GM19397 (cell line): ENCODE measurements around the gene ALG9.

ENCODE experiments used
- ATAC-seq: cut with Tn5 transposase; IDR thresholded peaks from one replicate; pipeline ENCODE4 v1.9.1; 2021; ENCODE audit warnings: mild to moderate bottlenecking, moderate library complexity; ENCODE audit not compliant: unreplicated experiment

ALG9 gene

DNA sequence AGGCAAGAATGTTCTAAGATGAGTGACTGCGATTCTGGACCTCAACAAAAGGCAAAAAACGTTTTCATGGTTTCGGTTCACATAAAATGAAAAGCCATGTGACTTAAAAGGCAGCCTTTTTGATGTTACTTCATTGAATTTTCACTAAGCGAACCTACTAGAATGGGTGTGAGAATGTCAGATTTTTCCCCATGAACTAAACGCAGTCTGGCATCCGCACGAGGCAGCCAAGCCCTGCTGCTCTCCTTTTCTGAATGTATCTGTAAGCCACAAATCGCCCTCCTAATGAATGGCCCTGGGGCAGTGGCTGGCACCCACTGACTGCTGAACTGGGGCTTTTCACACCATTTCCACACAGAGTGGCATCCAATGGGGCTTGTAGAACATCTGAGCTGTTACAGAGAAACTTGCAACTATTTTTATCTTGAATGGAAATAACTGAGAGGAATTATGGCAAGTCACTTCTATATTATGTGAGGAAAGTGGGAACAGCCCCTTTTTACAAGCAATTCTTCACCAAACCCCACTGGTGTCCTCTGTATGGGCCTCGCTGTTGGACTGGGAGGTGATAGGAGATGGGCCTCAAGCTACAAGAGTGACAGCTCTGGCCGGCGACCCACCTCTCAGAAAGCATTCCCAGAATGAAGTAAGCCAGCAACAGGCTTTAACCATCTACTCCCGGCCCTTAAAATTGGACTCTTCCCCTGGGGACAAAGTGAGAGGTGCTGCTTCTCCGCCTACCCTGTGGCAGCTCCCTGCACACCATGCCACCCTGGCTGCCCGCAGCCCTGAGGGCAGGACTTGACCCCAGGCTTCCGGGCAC is 134.5 kb downstream of the ALG9 start:
- no peak for ATAC-seq
